Stimulated activated CD8-positive, alpha-beta memory T cell treated with anti-CD3 and anti-CD28 coated beads, Interleukin-7, amount 100 ng/mL, for 48 hours (primary cell): ENCODE results near the gene OPA1.

Experiments
- DNase-seq, 2 donors: peaks; one replicate each; pipeline ENCODE4 v3.0.0-alpha.2; 2020; ENCODE audit warnings: low read depth in 1 of 2; ENCODE audit errors: extremely low read depth in 1 of 2

The OPA1 gene

GRCh38 chr3:193592841-193593667, at the start of gene OPA1:
OPA1 (plus strand) TSS chr3:193593208; CDS start chr3:193593378, 170 bp downstream.
- peak; percentile 84 to 94 for DNase-seq

- no peak for DNase-seq
Measured at GRCh38 chr3:193544289-193544688, 48.7 kb upstream of the OPA1 start.

- DNase-seq = no peak
Measured at GRCh38 chr3:193545304-193545703, 47.7 kb upstream of the OPA1 start.

- DNase-seq = no peak
Measured at GRCh38 chr3:193546129-193546528, 46.9 kb upstream of the OPA1 start.

GRCh38 chr3:193548406-193548805, 44.6 kb upstream of the OPA1 start:
- no peak for DNase-seq

GRCh38 chr3:193552923-193553322, 40.1 kb upstream of the OPA1 start:
- DNase-seq = no peak

- DNase-seq = no peak
Measured at GRCh38 chr3:193553586-193553985, 39.4 kb upstream of the OPA1 start.

GRCh38 chr3:193554811-193555210, 38.2 kb upstream of the OPA1 start, which contains the start of gene ATP13A4:
ATP13A4 (minus strand) TSS chr3:193554895; CDS start chr3:193554799, 96 bp downstream.
- no peak for DNase-seq

GRCh38 chr3:193556841-193557240, 36.2 kb upstream of the OPA1 start:
- no peak for DNase-seq

GRCh38 chr3:193559100-193559499, 33.9 kb upstream of the OPA1 start:
- DNase-seq = no peak

GRCh38 chr3:193560091-193560490, 32.9 kb upstream of the OPA1 start:
- DNase-seq = no peak

- no peak for DNase-seq
Measured at GRCh38 chr3:193560870-193561269, 32.1 kb upstream of the OPA1 start.

GRCh38 chr3:193563426-193563825, 29.6 kb upstream of the OPA1 start:
- no peak for DNase-seq

GRCh38 chr3:193564012-193564411, 29.0 kb upstream of the OPA1 start:
- DNase-seq = no peak

GRCh38 chr3:193569119-193569518, 23.9 kb upstream of the OPA1 start:
- DNase-seq = no peak

GRCh38 chr3:193572426-193572908, 20.5 kb upstream of the OPA1 start:
- no peak for DNase-seq

- no peak for DNase-seq
Measured at GRCh38 chr3:193573403-193574191, 19.4 kb upstream of the OPA1 start.

GRCh38 chr3:193574488-193575070, 18.4 kb upstream of the OPA1 start:
- DNase-seq = no peak

- DNase-seq = no peak
Measured at GRCh38 chr3:193585530-193585929, 7.5 kb upstream of the OPA1 start.

- no peak for DNase-seq
Measured at GRCh38 chr3:193586526-193586925, 6.5 kb upstream of the OPA1 start.

- DNase-seq = no peak
Measured at GRCh38 chr3:193589129-193589528, 3.9 kb upstream of the OPA1 start.
